ENCODE data around the gene ZNF483. TPM values are rescaled to one million over a fixed set of nuclear protein-coding genes. Genes with fewer than 3 reads are reported as not detected.

Gene ZNF483
- total and polyA plus RNA-seq, 2 of the 4 experiments (the other 2 are of a cell fraction): 0.10 to 0.90 TPM

DNA sequence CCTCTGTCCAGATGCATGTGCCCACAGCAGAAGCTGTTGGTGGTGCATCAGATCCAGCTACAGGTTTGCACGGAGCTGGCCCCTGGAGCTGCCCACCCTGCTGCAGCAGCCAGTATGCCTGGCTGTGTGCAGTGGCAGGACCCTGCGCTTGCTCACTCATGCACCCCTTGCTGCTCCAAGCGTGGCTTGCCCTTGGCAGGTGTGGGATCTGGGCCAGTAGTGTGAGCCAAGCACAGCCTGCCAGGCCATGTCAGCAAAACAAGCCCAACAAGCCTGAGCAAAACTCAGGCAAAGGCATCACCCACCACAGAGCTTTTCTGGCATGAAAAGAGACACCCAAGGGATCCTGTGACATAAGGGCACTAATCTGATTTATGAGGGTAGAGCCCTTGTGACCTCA is 22.5 kb upstream of the ZNF483 start:
- POLR2A ChIA-PET (ENCODE audit: unreplicated experiment): no interaction called here
- Histone ChIP-seq H3K4me3 (ENCODE audit: insufficient read depth, low read depth, low read length) (no peak overlapping the region), H3K4ac (ENCODE audit: low read depth, low read length) (no peak overlapping the region), H2BK5ac (ENCODE audit: low read depth, low read length, poor library complexity, severe bottlenecking) (no peak overlapping the region), H4K91ac (ENCODE audit: insufficient read depth, low read depth, low read length) (no peak overlapping the region), H3K4me2 (ENCODE audit: low read depth, low read length) (no peak overlapping the region), H3K18ac (ENCODE audit: low read depth, low read length) (no peak overlapping the region), H4K20me1 (ENCODE audit: insufficient read depth, low read length) (no peaks in the 10 kb centered on the region), H3K9ac (ENCODE audit: low read depth, low read length) (no peak overlapping the region), H3K23ac (ENCODE audit: low read depth, low read length) (no peak overlapping the region), H3K9me1 (ENCODE audit: insufficient read depth, low read length) (no peaks in the 10 kb centered on the region), H3K4me1 (ENCODE audit: control insufficient read depth, insufficient read depth, low read length) (peaks cover 2% of the 10 kb centered on the region; the same call in 1 of the 2 replicates), H3K14ac (replicated peaks; ENCODE audit: low read depth, low read length) (no peak overlapping the region), H3K27ac (ENCODE audit: insufficient read depth, low read length) (no peak overlapping the region), H2AK9ac (replicated peaks; ENCODE audit: low read depth, low read length, poor library complexity) (no peak overlapping the region), H4K8ac (ENCODE audit: low read depth in 2 of 2, low read length in 2 of 2) (no peak overlapping the region), H3K27me3 (ENCODE audit: control insufficient read depth, insufficient read depth, low read length) (no peaks in the 10 kb centered on the region; the same call in 1 of the 2 replicates), H2BK15ac (ENCODE audit: low read depth, low read length) (no peak overlapping the region), H2BK120ac (ENCODE audit: low read depth, low read length) (no peak overlapping the region), H2AFZ (replicated peaks; ENCODE audit: low read length, poor library complexity) (no peak overlapping the region), H3K79me1 (ENCODE audit: low read depth in 1 of 2, low read length in 2 of 2) (no peaks in the 10 kb centered on the region), H3K9me3 (ENCODE audit: control insufficient read depth, insufficient read depth, low read length) (no peaks in the 10 kb centered on the region), H2BK20ac (ENCODE audit: low read depth, low read length) (no peak overlapping the region), H3K56ac (ENCODE audit: extremely low read depth, insufficient read depth, low read length) (no peak overlapping the region), H3K36me3 (ENCODE audit: control insufficient read depth, insufficient read depth, low read length) (no peaks in the 10 kb centered on the region), H2AK5ac (ENCODE audit: low read depth, low read length) (no peak overlapping the region), H4K5ac (ENCODE audit: low read depth, low read length) (no peak overlapping the region)
- 71% methylated on average over 2 of the region's 3 CpGs; no CpG with 5 or more reads in 1 of the 2 experiments for WGBS, 2 experiments (ENCODE audit: extremely low coverage in 2 of 2, insufficient read length in 1 of 2)
- intact Hi-C loops (cut with micrococcal nuclease): no loop called here
- in situ Hi-C loops (cut with MboI; ENCODE audit: low sequenced_read_pairs): no loop called here
- no TSS peak for BruUV-seq (replicated peaks)
- no peak for ATAC-seq (ENCODE audit: low read depth)
- CTCF ChIA-PET: no interaction called here
- no peak for TF ChIP-seq MAFK (IDR thresholded peaks at IDR 0.05; ENCODE audit: low read depth, low read length)
- TF ChIP-seq SMC3 (IDR thresholded peaks at IDR 0.05; ENCODE audit: low read depth, low read length): no peak
- no peak for TF ChIP-seq CEBPB (IDR thresholded peaks at IDR 0.05; ENCODE audit: low read depth, low read length)
- no peak for TF ChIP-seq RAD21 (IDR thresholded peaks at IDR 0.05; ENCODE audit: low read length)
- TF ChIP-seq MAZ (IDR thresholded peaks at IDR 0.05; ENCODE audit: borderline replicate concordance, low read depth, low read length): no peak
- TF ChIP-seq, protein P1, sequence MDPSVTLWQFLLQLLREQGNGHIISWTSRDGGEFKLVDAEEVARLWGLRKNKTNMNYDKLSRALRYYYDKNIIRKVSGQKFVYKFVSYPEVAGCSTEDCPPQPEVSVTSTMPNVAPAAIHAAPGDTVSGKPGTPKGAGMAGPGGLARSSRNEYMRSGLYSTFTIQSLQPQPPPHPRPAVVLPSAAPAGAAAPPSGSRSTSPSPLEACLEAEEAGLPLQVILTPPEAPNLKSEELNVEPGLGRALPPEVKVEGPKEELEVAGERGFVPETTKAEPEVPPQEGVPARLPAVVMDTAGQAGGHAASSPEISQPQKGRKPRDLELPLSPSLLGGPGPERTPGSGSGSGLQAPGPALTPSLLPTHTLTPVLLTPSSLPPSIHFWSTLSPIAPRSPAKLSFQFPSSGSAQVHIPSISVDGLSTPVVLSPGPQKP (IDR thresholded peaks at IDR 0.05; ENCODE audit: borderline replicate concordance, low read depth, low read length): no peak
- TF ChIP-seq CHD1 (IDR thresholded peaks at IDR 0.05; ENCODE audit: low read depth, low read length): no peak
- TF ChIP-seq, protein P2, sequence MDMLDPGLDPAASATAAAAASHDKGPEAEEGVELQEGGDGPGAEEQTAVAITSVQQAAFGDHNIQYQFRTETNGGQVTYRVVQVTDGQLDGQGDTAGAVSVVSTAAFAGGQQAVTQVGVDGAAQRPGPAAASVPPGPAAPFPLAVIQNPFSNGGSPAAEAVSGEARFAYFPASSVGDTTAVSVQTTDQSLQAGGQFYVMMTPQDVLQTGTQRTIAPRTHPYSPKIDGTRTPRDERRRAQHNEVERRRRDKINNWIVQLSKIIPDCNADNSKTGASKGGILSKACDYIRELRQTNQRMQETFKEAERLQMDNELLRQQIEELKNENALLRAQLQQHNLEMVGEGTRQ (IDR thresholded peaks at IDR 0.05; ENCODE audit: low read depth, low read length): no peak
- no peak for TF ChIP-seq MXI1 (IDR thresholded peaks at IDR 0.05; ENCODE audit: borderline replicate concordance, low read depth, low read length)
- TF ChIP-seq NFE2L2 (IDR thresholded peaks at IDR 0.05; ENCODE audit: low read depth, low read length): no peak
- TF ChIP-seq POLR2A (IDR thresholded peaks at IDR 0.05; ENCODE audit: low read depth, low read length): no peak
- no peak for TF ChIP-seq FOS (IDR thresholded peaks at IDR 0.05; ENCODE audit: low read depth, low read length)
- no peak for TF ChIP-seq BHLHE40 (IDR thresholded peaks at IDR 0.05; ENCODE audit: low read depth, low read length)
- dilution Hi-C loops (cut with HindIII; ENCODE audit: low sequenced_read_pairs, unreplicated experiment): no loop called here
- DNase-seq: no peak

Data from IMR-90 (cell line).